CD4-positive, alpha-beta memory T cell (primary cell): ENCODE data around the gene IL27RA. TPM values are rescaled to one million over a fixed set of nuclear protein-coding genes. Genes with fewer than 3 reads are reported as not detected.

Experiments
- CTCF ChIA-PET: fragments of 350-600 bp; sonication (Branson Sonifier 250); formaldehyde crosslinking; loops from one replicate; lab custom pipeline; 2021; ENCODE audit warnings: inconsistent platforms; ENCODE audit not compliant: partially characterized antibody; lab: Charles Lee
- POLR2A ChIA-PET: fragments of 350-600 bp; sonication (Branson Sonifier 250); formaldehyde crosslinking; loops from one replicate; lab custom pipeline; 2021; ENCODE audit not compliant: partially characterized antibody; lab: Charles Lee
- DNase-seq, 5 donors: peaks; one replicate each; pipeline versions ENCODE4 v3.0.0 to v3.0.0-alpha.2; 2020 to 2022; ENCODE audit warnings: mixed read lengths in 1 of 5
- H3K27ac ChIP-seq: one replicate; pipeline ENCODE4 v1.7.0; 2013; ENCODE audit warnings: low read depth, low read length
- H3K27me3 ChIP-seq: 2 replicates; pipeline ENCODE4 v1.7.0; 2013; ENCODE audit warnings: mild to moderate bottlenecking, low read length, moderate library complexity; ENCODE audit not compliant: insufficient read depth
- H3K36me3 ChIP-seq: 2 replicates; pipeline ENCODE4 v1.7.0; 2013; ENCODE audit warnings: mild to moderate bottlenecking, low read length, moderate library complexity; ENCODE audit not compliant: insufficient read depth
- H3K4me1 ChIP-seq: 2 replicates; pipeline ENCODE4 v1.7.0; 2013; ENCODE audit warnings: mild to moderate bottlenecking, low read length, moderate library complexity; ENCODE audit not compliant: insufficient read depth
- H3K4me3 ChIP-seq, 2 donors: one replicate each; pipeline ENCODE4 v1.7.0; 2013; ENCODE audit warnings: low read length in 2 of 2, mild to moderate bottlenecking in 1 of 2
- H3K9me3 ChIP-seq, 2 donors: one replicate each; pipeline ENCODE4 v1.7.0; 2013; ENCODE audit warnings: low read length in 2 of 2, control low read depth in 1 of 2; ENCODE audit not compliant: control insufficient read depth in 1 of 2
- H3K27ac Mint-ChIP-seq, 7 donors: one replicate each; pipeline ENCODE4 v1.8.0; 2020 to 2021; ENCODE audit warnings: mixed read lengths in 7 of 7, mild to moderate bottlenecking in 6 of 7, inconsistent platforms in 3 of 7, moderate library complexity in 3 of 7
- H3K27me3 Mint-ChIP-seq, 2 donors: one replicate each; pipeline ENCODE4 v1.8.0; 2020 to 2021; ENCODE audit warnings: mixed read lengths in 2 of 2
- H3K36me3 Mint-ChIP-seq, 2 donors: one replicate each; pipeline ENCODE4 v1.8.0; 2020 to 2021; ENCODE audit warnings: mixed read lengths in 2 of 2, inconsistent platforms in 1 of 2, mild to moderate bottlenecking in 1 of 2
- H3K4me1 Mint-ChIP-seq, 4 donors: one replicate each; pipeline ENCODE4 v1.8.0; 2020 to 2021; ENCODE audit warnings: mixed read lengths in 4 of 4, mild to moderate bottlenecking in 1 of 4
- H3K4me3 Mint-ChIP-seq, 8 donors: one replicate each; pipeline ENCODE4 v1.8.0; 2020 to 2021; ENCODE audit warnings: mixed read lengths in 8 of 8, mild to moderate bottlenecking in 7 of 8, moderate library complexity in 6 of 8, inconsistent platforms in 3 of 8
- H3K9me3 Mint-ChIP-seq, 8 donors: one replicate each; pipeline ENCODE4 v1.8.0; 2020 to 2021; ENCODE audit warnings: mixed read lengths in 8 of 8, mild to moderate bottlenecking in 5 of 8, inconsistent platforms in 3 of 8, moderate library complexity in 1 of 8
- intact Hi-C: fragments of 100-400 bp; cut with micrococcal nuclease; formaldehyde crosslinking; loops from one replicate; pipeline ENCODE4 v1.15.1; 2023
- polyA plus RNA-seq, 2 donors: library from polyadenylated mRNA; unstranded; fragments of 300-500 nt; fragmentation: Illumina TruSeq; gene quantifications; one replicate each; pipeline ENCODE4 v1.2.3, GENCODE V29; 2021
- total RNA-seq, 2 experiments: library from RNA; stranded (reverse); gene quantifications; one replicate each; pipeline ENCODE4 v1.2.3, GENCODE V29; 2021

The IL27RA gene
- total and polyA plus RNA-seq, 4 experiments from 2014 or later = 74.3 to 104 (median 88.4) TPM

GRCh38 chr19:13990085-13990484, 41.5 kb upstream of the IL27RA start:
- Mint-ChIP-seq H3K36me3 (peaks cover 27 to 35% of the 10 kb centered on the region in 2 donors), H3K27ac (peak overlapping the region in 5 of 7 donors; percentile 25 to 98 (median 84)), H3K9me3 (no peaks in the 10 kb centered on the region), H3K4me3 (no peak overlapping the region), H3K27me3 (no peaks in the 10 kb centered on the region), H3K4me1 (peaks cover 29 to 72% (median 46%) of the 10 kb centered on the region in 4 donors)
- no peak overlapping the region for H3K27ac ChIP-seq
- intact Hi-C loops = no loop called here
- DNase-seq = no peak
- peaks cover 49% of the 10 kb centered on the region for H3K4me1 ChIP-seq
- ChIA-PET POLR2A (interaction anchor here (0.6 to 10.0 kb wide), 4 partner anchors 14 to 42 kb away, joined by 3 to 200 read pairs (median 78); partner anchors contain the start of genes DCAF15, IL27RA and RFX1), CTCF (interaction anchor here (1.2 to 6.7 kb wide), 2 partner anchors 8 to 12 kb away, joined by 4 to 43 read pairs; no protein-coding TSS in a partner anchor)
- no peaks in the 10 kb centered on the region for H3K9me3 ChIP-seq
- no peaks in the 10 kb centered on the region for H3K27me3 ChIP-seq
- H3K4me3 ChIP-seq = no peak overlapping the region
- peaks cover 14% of the 10 kb centered on the region for H3K36me3 ChIP-seq

GRCh38 chr19:13992025-13992424, 39.5 kb upstream of the IL27RA start:
- peak overlapping the region in 5 of 7 donors; percentile 10 to 80 (median 46) for H3K27ac Mint-ChIP-seq
- peaks cover 27 to 35% of the 10 kb centered on the region in 2 donors for H3K36me3 Mint-ChIP-seq
- H3K27me3 Mint-ChIP-seq = no peaks in the 10 kb centered on the region
- CTCF ChIA-PET = interaction anchor here (1.1 kb wide), 2 partner anchors 11 to 58 kb away, joined by 3 read pairs; no protein-coding TSS in a partner anchor
- Histone ChIP-seq H3K4me3 (no peak overlapping the region), H3K9me3 (no peaks in the 10 kb centered on the region), H3K4me1 (peaks cover 30% of the 10 kb centered on the region), H3K36me3 (peaks cover 14% of the 10 kb centered on the region), H3K27me3 (no peaks in the 10 kb centered on the region), H3K27ac (no peak overlapping the region)
- intact Hi-C loops = no loop called here
- H3K9me3 Mint-ChIP-seq = no peaks in the 10 kb centered on the region
- peak overlapping the region in 2 of 8 donors; percentile 4 to 39 for H3K4me3 Mint-ChIP-seq
- peaks cover 18 to 52% (median 31%) of the 10 kb centered on the region in 4 donors for H3K4me1 Mint-ChIP-seq
- POLR2A ChIA-PET = interaction anchor here (2.1 to 2.6 kb wide), 2 partner anchors 12 to 14 kb away, joined by 8 to 21 read pairs; partner anchors contain the start of gene RFX1
- DNase-seq = no peak

- POLR2A ChIA-PET = interaction anchor here (1.7 to 2.6 kb wide), 4 partner anchors 10 to 38 kb away, joined by 8 to 21 read pairs (median 10); partner anchors contain the start of genes IL27RA and RFX1
- peaks cover 26 to 39% of the 10 kb centered on the region in 2 donors for H3K36me3 Mint-ChIP-seq
- peaks cover 16% of the 10 kb centered on the region for H3K36me3 ChIP-seq
- no peak overlapping the region for H3K4me3 ChIP-seq
- no peak overlapping the region for H3K4me3 Mint-ChIP-seq
- DNase-seq = no peak
- peaks cover 13% of the 10 kb centered on the region for H3K4me1 ChIP-seq
- CTCF ChIA-PET = interaction anchor here (1.0 kb wide), 1 partner anchor 12 kb away, joined by 5 read pairs; the partner anchor contains the start of gene RFX1
- intact Hi-C loops = no loop called here
- H3K27me3 Mint-ChIP-seq = no peaks in the 10 kb centered on the region
- no peaks in the 10 kb centered on the region for H3K9me3 Mint-ChIP-seq
- no peaks in the 10 kb centered on the region for H3K9me3 ChIP-seq
- peaks cover 15 to 36% (median 24%) of the 10 kb centered on the region in 4 donors for H3K4me1 Mint-ChIP-seq
- H3K27ac ChIP-seq = no peak overlapping the region
- no peaks in the 10 kb centered on the region for H3K27me3 ChIP-seq
- H3K27ac Mint-ChIP-seq = peak overlapping the region in 2 of 7 donors; percentile 56 to 69
Observed at GRCh38 chr19:13993590-13994300, 37.8 kb upstream of the IL27RA start.

- H3K27me3 Mint-ChIP-seq = no peaks in the 10 kb centered on the region
- peaks cover 16% of the 10 kb centered on the region for H3K36me3 ChIP-seq
- peaks cover 5% of the 10 kb centered on the region for H3K4me1 ChIP-seq
- H3K9me3 Mint-ChIP-seq = no peaks in the 10 kb centered on the region
- no peak for DNase-seq
- peaks cover 14 to 29% of the 10 kb centered on the region in 2 donors for H3K36me3 Mint-ChIP-seq
- intact Hi-C loops = no loop called here
- H3K4me3 Mint-ChIP-seq = no peak overlapping the region
- peak overlapping the region in 1 of 7 donors; percentile 29 for H3K27ac Mint-ChIP-seq
- H3K27ac ChIP-seq = no peak overlapping the region
- H3K27me3 ChIP-seq = no peaks in the 10 kb centered on the region
- H3K4me3 ChIP-seq = no peak overlapping the region
- CTCF ChIA-PET = no interaction called here
- peaks cover 2 to 27% (median 16%) of the 10 kb centered on the region in 4 donors for H3K4me1 Mint-ChIP-seq
- POLR2A ChIA-PET = interaction anchor here (0.7 to 3.1 kb wide), 4 partner anchors 10 to 37 kb away, joined by 3 to 24 read pairs (median 8); partner anchors contain the start of genes IL27RA and RFX1
- no peaks in the 10 kb centered on the region for H3K9me3 ChIP-seq
Observed at GRCh38 chr19:13995017-13995728, 36.4 kb upstream of the IL27RA start.

GRCh38 chr19:13995878-13996765, 35.4 kb upstream of the IL27RA start:
- peaks cover 16% of the 10 kb centered on the region for H3K36me3 ChIP-seq
- no peak overlapping the region for H3K4me3 ChIP-seq
- H3K27ac ChIP-seq = no peak overlapping the region
- no peaks in the 10 kb centered on the region for H3K27me3 Mint-ChIP-seq
- no peaks in the 10 kb centered on the region for H3K9me3 Mint-ChIP-seq
- no peak overlapping the region for H3K4me3 Mint-ChIP-seq
- H3K27me3 ChIP-seq = no peaks in the 10 kb centered on the region
- intact Hi-C loops = no loop called here
- ChIA-PET POLR2A (interaction anchor here (0.6 to 3.1 kb wide), 4 partner anchors 9 to 21 kb away, joined by 3 to 24 read pairs (median 8); partner anchors contain the start of gene RFX1), CTCF (interaction anchor here (0.7 kb wide), 1 partner anchor 351 kb away, joined by 3 read pairs; no protein-coding TSS in a partner anchor)
- peaks cover 12 to 26% of the 10 kb centered on the region in 2 donors for H3K36me3 Mint-ChIP-seq
- H3K9me3 ChIP-seq = no peaks in the 10 kb centered on the region
- peak overlapping the region in 2 of 7 donors; percentile 35 to 56 for H3K27ac Mint-ChIP-seq
- peaks cover 14% of the 10 kb centered on the region for H3K4me1 ChIP-seq
- no peak for DNase-seq
- H3K4me1 Mint-ChIP-seq = peaks cover 8 to 31% (median 19%) of the 10 kb centered on the region in 4 donors

GRCh38 chr19:13996928-13997630, 34.5 kb upstream of the IL27RA start:
- intact Hi-C loops = no loop called here
- Mint-ChIP-seq H3K4me3 (no peak overlapping the region), H3K27ac (peak overlapping the region in 1 of 7 donors; percentile 41), H3K9me3 (no peaks in the 10 kb centered on the region), H3K36me3 (peaks cover 11 to 21% of the 10 kb centered on the region in 2 donors), H3K27me3 (no peaks in the 10 kb centered on the region), H3K4me1 (peaks cover 10 to 34% (median 22%) of the 10 kb centered on the region in 4 donors)
- CTCF ChIA-PET = interaction anchor here (0.7 kb wide), 1 partner anchor 350 kb away, joined by 3 read pairs; no protein-coding TSS in a partner anchor
- DNase-seq = no peak
- no peaks in the 10 kb centered on the region for H3K9me3 ChIP-seq
- no peaks in the 10 kb centered on the region for H3K27me3 ChIP-seq
- peaks cover 24% of the 10 kb centered on the region for H3K4me1 ChIP-seq
- H3K36me3 ChIP-seq = peaks cover 13% of the 10 kb centered on the region
- no peak overlapping the region for H3K27ac ChIP-seq
- POLR2A ChIA-PET = interaction anchor here (3.1 kb wide), 1 partner anchor 12 kb away, joined by 24 read pairs; no protein-coding TSS in a partner anchor
- no peak overlapping the region for H3K4me3 ChIP-seq
